Muscle of back (tissue), 13 donors: ENCODE measurements around the gene CEACAM7. TPM values are rescaled to one million over a fixed set of nuclear protein-coding genes. Genes with fewer than 3 reads are reported as not detected.
"Not testable (repeated sequence)": the region's sequence is repeated elsewhere in the genome, so short reads cannot be mapped to it uniquely, and the experiment has no call there.

Source experiments
- DNase-seq, 3 donors: peaks; one replicate each; pipeline versions ENCODE4 v3.0.0 to v3.0.0-alpha.2; 2013
- long read RNA-seq, 9 donors: transcript quantifications; one replicate each; lab custom pipeline, GENCODE V29; 2026
- polyA plus RNA-seq, 10 donors: library from polyadenylated mRNA; unstranded; fragments of 120-200 nt; gene quantifications; one replicate each; pipeline ENCODE4 v1.2.1, GENCODE V29; 2013; ENCODE audit not compliant: insufficient read length in 10 of 10

Gene CEACAM7
- polyA plus RNA-seq, result not detected
- long read RNA-seq, donor 1, result 0 reads
- long read RNA-seq, donor 2, result 0 reads
- long read RNA-seq, donor 3, result 0 reads
- long read RNA-seq, donor 4, result 0 reads
- long read RNA-seq, donor 5, result 0 reads
- long read RNA-seq, donor 6, result 0 reads
- long read RNA-seq, donor 7, result 0 reads
- long read RNA-seq, donor 8, result 0 reads
- long read RNA-seq, donor 9, result 0 reads

GRCh38 chr19:41688098-41688497, at the start of gene CEACAM7:
TSS of gene CEACAM7 (minus strand) at chr19:41688270. CDS start at chr19:41688165, 105 bp downstream.
- DNase-seq, result no peak

- DNase-seq, result no peak
Measured at GRCh38 chr19:41735071-41735600, 47.1 kb upstream of the CEACAM7 start.

- DNase-seq, result no peak
Measured at GRCh38 chr19:41734585-41734984, 46.5 kb upstream of the CEACAM7 start.

GRCh38 chr19:41734156-41734555, 46.1 kb upstream of the CEACAM7 start:
- no peak for DNase-seq

GRCh38 chr19:41726493-41726892, 38.4 kb upstream of the CEACAM7 start:
- DNase-seq, result no peak

GRCh38 chr19:41720103-41720502, 32.0 kb upstream of the CEACAM7 start:
- DNase-seq, result no peak

GRCh38 chr19:41718761-41719160, 30.7 kb upstream of the CEACAM7 start:
- no peak for DNase-seq

GRCh38 chr19:41714598-41714997, 26.5 kb upstream of the CEACAM7 start:
- DNase-seq, result no peak

GRCh38 chr19:41711376-41712261, 23.5 kb upstream of the CEACAM7 start:
- no peak for DNase-seq

GRCh38 chr19:41709951-41710645, 22.0 kb upstream of the CEACAM7 start:
- no peak for DNase-seq

GRCh38 chr19:41709516-41709915, 21.4 kb upstream of the CEACAM7 start:
- DNase-seq, result not testable (repeated sequence)

GRCh38 chr19:41708481-41708880, 20.4 kb upstream of the CEACAM7 start, which contains the start of gene CEACAM5:
TSS of gene CEACAM5 (plus strand) at chr19:41708626. CDS start at chr19:41708732, 106 bp downstream.
- DNase-seq, result no peak

- no peak for DNase-seq
Measured at GRCh38 chr19:41707871-41708371, 19.9 kb upstream of the CEACAM7 start.

- no peak for DNase-seq
Measured at GRCh38 chr19:41707502-41707812, 19.4 kb upstream of the CEACAM7 start.

- DNase-seq, result peak in 1 of 3 donors; percentile 21
Measured at GRCh38 chr19:41706741-41707501, 18.9 kb upstream of the CEACAM7 start.

- DNase-seq, result peak in 2 of 3 donors; percentile 6 to 25
Measured at GRCh38 chr19:41705393-41706174, 17.5 kb upstream of the CEACAM7 start.

- no peak for DNase-seq
Measured at GRCh38 chr19:41703602-41704293, 15.7 kb upstream of the CEACAM7 start.

- no peak for DNase-seq
Measured at GRCh38 chr19:41702171-41702651, 14.1 kb upstream of the CEACAM7 start.

GRCh38 chr19:41701401-41702075, 13.5 kb upstream of the CEACAM7 start:
- DNase-seq, result no peak
